Memory B cell (primary cell): Measurements from ENCODE around the gene HPCA.

Source experiments
- ATAC-seq: fragments of 150-1000 bp; cut with Tn5 transposase; 2 replicates; pipeline ENCODE4 v1.10.0; 2021; ENCODE audit warnings: low read depth, mild to moderate bottlenecking, moderate library complexity
- DNase-seq, 2 donors: peaks; one replicate each; pipeline ENCODE4 v3.0.0; 2022; ENCODE audit warnings: low spot score in 2 of 2
- H3K27ac Mint-ChIP-seq: one replicate; pipeline ENCODE4 v1.8.0; 2022; ENCODE audit warnings: mild to moderate bottlenecking, moderate library complexity, mixed read lengths
- H3K27me3 Mint-ChIP-seq: one replicate; pipeline ENCODE4 v1.8.0; 2022; ENCODE audit warnings: mixed read lengths
- H3K36me3 Mint-ChIP-seq: one replicate; pipeline ENCODE4 v1.8.0; 2022; ENCODE audit warnings: mild to moderate bottlenecking, mixed read lengths
- H3K4me1 Mint-ChIP-seq: one replicate; pipeline ENCODE4 v1.8.0; 2022; ENCODE audit warnings: mixed read lengths
- H3K4me3 Mint-ChIP-seq: one replicate; pipeline ENCODE4 v1.8.0; 2022; ENCODE audit warnings: mild to moderate bottlenecking, moderate library complexity, mixed read lengths
- H3K9me3 Mint-ChIP-seq: one replicate; pipeline ENCODE4 v1.8.0; 2022; ENCODE audit warnings: mixed read lengths

The HPCA gene

DNA sequence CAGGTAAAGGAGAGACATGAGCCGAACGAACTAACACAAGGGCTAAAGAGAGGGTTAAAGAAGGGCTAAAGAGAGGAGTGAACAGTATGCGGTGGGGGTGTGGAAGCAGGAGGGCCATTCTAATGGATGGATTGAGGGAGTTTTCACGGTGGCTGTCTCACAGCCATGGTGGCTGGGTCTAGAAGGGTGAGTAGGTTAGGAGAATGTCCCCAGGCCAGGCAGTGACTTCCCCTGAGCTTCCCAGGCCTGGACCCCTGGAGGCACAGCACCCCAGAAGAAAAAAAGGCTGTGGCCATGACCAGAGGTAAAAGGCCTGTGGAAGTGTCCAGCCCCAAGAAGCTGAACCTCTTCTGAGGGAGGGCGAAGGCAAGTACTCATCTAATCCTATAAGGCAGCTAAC is 19.1 kb upstream of the HPCA start:
- Mint-ChIP-seq H3K4me1 (peaks cover 16% of the 10 kb centered on the region), H3K9me3 (no peaks in the 10 kb centered on the region), H3K4me3 (no peak overlapping the region), H3K27me3 (peaks cover 14% of the 10 kb centered on the region), H3K27ac (no peak overlapping the region), H3K36me3 (peaks cover 25% of the 10 kb centered on the region)
- DNase-seq (no peak), ATAC-seq (no peak)

DNA sequence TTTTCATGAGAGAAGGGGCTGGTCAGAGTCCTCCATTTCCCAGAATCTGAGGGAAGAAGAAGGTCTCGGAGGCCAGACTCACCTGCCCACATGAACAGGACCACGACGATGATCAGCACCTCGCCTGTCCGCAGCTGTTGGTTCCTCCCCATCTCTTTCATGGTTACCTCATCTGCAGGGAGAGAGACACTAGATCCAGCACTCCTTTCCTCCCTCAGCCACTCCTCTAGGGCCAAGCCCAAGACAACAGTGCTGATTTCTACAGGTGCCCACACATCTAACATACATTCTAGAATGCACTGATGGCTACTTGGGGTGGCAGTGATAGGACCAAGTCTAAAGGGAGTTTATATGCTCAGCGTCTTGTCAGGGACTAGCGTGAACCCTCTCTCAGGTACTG is 18.6 kb upstream of the HPCA start:
- H3K4me3 Mint-ChIP-seq, result no peak overlapping the region
- DNase-seq (no peak), ATAC-seq (no peak)
- H3K36me3 Mint-ChIP-seq, result peaks cover 22% of the 10 kb centered on the region
- H3K27ac Mint-ChIP-seq, result no peak overlapping the region
- H3K4me1 Mint-ChIP-seq, result peaks cover 22% of the 10 kb centered on the region
- peaks cover 15% of the 10 kb centered on the region for H3K27me3 Mint-ChIP-seq
- H3K9me3 Mint-ChIP-seq, result no peaks in the 10 kb centered on the region

DNA sequence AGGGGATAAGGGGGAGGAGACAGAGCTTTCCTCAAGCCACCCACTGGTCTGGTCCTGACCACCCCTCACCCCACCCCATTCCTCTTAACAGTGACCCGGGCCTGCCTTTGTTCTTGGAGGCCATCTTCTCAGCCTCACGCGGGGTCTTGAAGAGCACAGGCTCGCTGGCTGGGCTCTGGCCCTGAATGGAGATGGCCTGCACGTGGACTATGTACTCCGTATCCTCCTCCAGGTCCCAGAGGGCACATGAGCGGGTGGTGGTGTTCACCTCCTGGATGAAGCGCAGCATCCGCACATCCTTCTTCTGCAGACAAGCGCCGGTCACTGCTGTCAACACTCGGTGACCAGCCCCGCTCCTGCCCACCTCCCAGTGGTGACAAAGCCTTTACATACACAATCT is 18.2 kb upstream of the HPCA start:
- Mint-ChIP-seq H3K4me1 (peaks cover 24% of the 10 kb centered on the region), H3K27me3 (peaks cover 17% of the 10 kb centered on the region), H3K4me3 (no peak overlapping the region), H3K36me3 (peaks cover 19% of the 10 kb centered on the region), H3K9me3 (no peaks in the 10 kb centered on the region), H3K27ac (no peak overlapping the region)
- DNase-seq (no peak), ATAC-seq (no peak)

DNA sequence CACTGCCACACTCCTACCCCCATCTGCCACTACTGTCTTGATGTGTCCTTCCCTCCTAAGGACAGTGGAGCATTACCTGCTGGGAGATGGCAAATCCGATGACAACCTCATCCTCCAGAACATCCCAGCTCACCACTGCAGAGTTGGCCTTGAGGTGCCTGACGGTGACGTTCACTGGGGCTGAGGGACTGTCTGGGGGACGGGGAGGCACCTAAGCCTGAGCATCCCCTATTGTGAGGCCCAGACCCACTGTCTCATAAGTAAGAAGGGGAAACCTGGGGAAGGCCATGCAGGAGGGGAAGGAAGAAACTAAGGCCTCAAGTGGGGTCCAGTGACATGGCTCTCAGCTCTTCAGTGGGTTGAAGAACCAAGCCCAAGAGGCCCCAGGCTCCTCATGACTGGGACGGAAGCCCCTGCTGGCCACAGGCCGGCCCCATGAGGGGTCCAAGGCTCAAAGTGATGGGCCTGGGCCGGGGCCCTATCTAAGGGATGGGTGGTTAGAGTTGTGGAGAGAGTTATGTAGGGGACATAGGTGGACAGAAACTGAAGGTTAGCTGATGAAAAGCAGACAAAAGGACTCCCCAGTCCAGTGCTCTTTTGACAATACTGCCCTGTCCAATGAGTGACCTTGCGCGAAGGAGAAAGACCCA is 17.4 kb upstream of the HPCA start:
- H3K4me3 Mint-ChIP-seq, result peak overlapping the region; percentile 75

DNA sequence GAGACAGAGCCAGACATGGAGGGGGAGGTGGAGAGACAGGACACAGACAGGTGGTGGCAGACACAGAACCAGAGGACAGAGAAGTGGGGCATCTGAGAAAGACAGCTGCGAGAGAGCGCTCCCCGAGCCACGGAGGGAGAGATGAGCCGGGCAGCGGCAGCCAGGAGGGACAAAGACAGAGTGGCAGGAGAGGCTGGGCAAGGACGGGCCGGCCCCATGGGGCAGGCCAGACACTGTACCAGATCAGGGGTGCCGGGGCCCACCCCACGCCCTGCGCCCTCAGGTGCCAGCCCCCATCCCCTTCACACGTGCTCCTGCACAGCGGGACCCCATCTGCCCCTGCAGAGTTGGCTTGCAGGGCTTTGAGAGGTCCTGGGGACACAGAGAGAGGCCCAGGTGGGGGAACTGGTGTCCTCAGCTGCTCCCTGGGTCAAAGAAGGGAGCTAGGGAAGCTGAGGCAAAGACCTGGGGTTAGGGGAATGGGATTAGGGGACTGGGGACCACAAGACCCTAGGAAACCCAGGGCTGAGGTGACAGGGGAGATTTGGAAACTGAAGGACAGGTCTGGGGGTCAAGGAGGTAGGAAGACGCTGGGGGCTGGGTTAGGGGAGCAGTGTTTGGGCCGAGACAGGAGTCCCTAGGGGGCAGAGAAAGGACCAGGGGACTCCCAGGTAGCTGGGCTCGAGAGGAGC is 16.2 kb upstream of the HPCA start:
- Mint-ChIP-seq H3K36me3 (peaks cover 14% of the 10 kb centered on the region), H3K4me1 (peaks cover 24% of the 10 kb centered on the region), H3K27ac (peak overlapping the region; percentile 64), H3K27me3 (peaks cover 20% of the 10 kb centered on the region), H3K4me3 (peak overlapping the region; percentile 75), H3K9me3 (no peaks in the 10 kb centered on the region)
- no peak for ATAC-seq
- peak in 1 of 2 donors; percentile 20 for DNase-seq

More for the DNA sequence above, 17.4 kb upstream of the HPCA start:
- Mint-ChIP-seq H3K4me1 (peaks cover 24% of the 10 kb centered on the region), H3K27ac (no peak overlapping the region), H3K9me3 (no peaks in the 10 kb centered on the region), H3K36me3 (peaks cover 19% of the 10 kb centered on the region), H3K27me3 (peaks cover 17% of the 10 kb centered on the region)
- DNase-seq (no peak), ATAC-seq (no peak)

DNA sequence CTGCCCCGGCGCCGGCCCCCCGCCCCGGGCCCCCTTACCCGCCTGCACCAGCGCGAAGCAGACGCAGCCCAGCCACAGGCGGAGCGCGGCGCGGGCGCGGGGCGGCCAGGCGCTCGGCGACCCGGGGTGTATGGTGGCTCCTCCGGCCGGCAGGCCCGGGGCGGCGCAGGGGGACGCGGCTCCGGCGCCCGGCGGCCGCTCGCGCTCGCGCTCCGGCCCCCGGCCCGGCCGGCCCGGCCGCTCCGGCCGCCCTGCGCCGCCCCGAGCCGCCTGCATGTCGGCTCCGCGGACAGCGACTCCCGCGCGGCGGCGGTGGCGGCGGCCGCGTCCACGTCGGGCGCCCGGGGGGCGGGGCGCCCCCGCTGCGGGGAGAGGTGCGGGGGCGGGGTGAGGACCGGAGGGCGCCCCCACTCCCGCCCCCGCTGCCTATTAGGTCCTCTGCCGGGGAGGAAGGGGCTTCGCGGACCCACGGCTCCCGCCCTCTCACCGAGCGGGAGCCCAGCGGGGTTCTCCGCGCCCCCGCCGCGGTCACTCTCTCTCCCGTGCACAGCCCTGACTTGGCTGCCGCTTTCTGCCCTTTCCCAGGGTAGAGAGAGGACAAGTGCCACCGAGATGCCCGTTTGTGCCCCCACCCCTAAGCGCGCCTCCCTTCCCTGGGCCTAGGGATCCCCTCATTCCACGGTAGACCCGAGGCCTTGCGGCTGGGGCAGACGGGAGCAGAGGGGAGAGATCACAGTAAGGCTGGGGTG is 15.5 kb upstream of the HPCA start, which contains the start of gene FNDC5:
TSS of gene FNDC5 (minus strand) at position 298 of the 749 bp plus-strand sequence.
- DNase-seq (peak in 1 of 2 donors; percentile 36), ATAC-seq (peak; percentile 21)
- Mint-ChIP-seq H3K36me3 (peaks cover 14% of the 10 kb centered on the region), H3K27ac (peak within 1 kb of the TSS; percentile 64), H3K27me3 (peaks cover 26% of the 10 kb centered on the region), H3K9me3 (no peaks in the 10 kb centered on the region), H3K4me3 (peak within 1 kb of the TSS; percentile 75), H3K4me1 (peaks cover 30% of the 10 kb centered on the region)

DNA sequence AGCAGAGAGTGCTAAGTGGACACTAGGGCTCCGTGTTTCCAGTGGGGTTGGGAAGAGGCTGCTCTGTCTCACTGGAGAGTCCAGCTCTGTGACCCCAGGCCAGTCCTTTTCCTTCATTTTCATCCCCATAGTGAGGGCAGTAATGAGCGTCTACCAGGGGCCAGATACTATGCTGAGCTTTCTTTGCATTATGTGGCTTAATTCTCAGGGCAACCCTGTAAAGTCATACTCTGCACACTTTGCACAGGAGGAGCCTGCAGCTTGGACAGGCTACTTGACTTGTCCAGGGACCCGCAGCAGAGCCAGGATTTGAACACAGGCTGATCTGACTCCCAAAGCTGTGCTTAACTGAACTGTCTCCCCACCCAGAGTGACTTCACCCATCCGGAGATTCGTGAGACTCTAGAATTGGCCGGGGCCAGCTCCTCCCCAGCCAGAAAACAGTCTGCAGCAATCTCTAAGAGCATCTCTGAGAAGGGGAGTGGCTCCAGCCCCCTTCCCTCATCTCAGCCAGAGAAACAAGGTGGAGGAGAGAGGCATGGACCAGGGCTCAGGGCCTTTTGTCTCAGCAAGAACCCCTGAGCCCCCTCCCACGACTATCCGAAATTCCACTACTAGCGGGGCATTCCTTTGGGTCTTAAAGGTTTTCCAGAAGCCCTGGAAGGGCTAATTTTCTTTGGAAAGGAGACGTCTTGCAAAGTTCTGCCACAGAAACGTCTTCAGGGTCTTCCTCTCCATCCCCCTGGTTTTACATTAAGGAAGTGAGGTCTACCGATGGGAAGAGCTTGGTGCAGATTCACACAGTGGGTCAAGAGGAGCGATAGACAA is 14.7 kb upstream of the HPCA start:
- DNase-seq (peak in 1 of 2 donors; percentile 19), ATAC-seq (no peak)
- no peak overlapping the region for H3K27ac Mint-ChIP-seq
- peaks cover 32% of the 10 kb centered on the region for H3K4me1 Mint-ChIP-seq
- H3K4me3 Mint-ChIP-seq, result peak overlapping the region; percentile 74
- H3K27me3 Mint-ChIP-seq, result peaks cover 28% of the 10 kb centered on the region
- peaks cover 10% of the 10 kb centered on the region for H3K36me3 Mint-ChIP-seq
- no peaks in the 10 kb centered on the region for H3K9me3 Mint-ChIP-seq

DNA sequence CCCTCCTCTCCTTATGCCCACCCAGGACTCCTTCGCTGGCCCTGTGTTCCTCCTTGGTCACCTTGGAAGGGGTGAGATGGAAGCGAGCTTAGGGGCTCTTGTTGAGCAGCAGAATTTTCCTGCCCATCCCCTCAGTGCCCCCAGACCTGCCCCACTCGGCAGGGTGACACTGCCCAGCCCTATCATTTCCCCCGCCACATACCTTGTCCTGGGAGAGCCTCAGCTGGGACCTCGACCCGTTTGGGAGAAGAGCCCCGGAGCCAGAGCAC is 14.2 kb upstream of the HPCA start:
- peaks cover 7% of the 10 kb centered on the region for H3K36me3 Mint-ChIP-seq
- H3K4me1 Mint-ChIP-seq, result peaks cover 32% of the 10 kb centered on the region
- ATAC-seq (no peak), DNase-seq (peak in 1 of 2 donors; percentile 26)
- H3K9me3 Mint-ChIP-seq, result no peaks in the 10 kb centered on the region
- no peak overlapping the region for H3K27ac Mint-ChIP-seq
- H3K4me3 Mint-ChIP-seq, result peak overlapping the region; percentile 74
- H3K27me3 Mint-ChIP-seq, result peaks cover 28% of the 10 kb centered on the region

DNA sequence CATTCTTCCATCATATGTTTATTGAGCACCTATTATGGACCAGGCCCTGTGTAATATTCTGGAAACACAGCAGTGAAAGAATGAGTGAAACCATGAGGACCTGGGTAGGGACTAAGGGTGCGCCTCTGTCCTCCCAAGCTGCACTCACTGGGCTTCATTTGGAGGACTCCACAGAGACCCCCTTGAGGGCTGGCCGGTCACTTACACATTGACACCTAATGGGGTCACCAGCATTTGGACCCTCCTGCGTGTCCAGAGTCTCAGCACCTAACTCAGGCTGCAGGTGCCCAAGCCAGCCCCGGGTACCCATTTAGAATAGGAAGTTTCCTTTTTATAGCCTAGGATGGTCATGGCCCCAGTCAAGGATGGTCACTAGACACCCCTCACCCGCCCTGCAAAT is 12.8 kb upstream of the HPCA start:
- no peak for DNase-seq
- peaks cover 3% of the 10 kb centered on the region for H3K36me3 Mint-ChIP-seq
- no peak overlapping the region for H3K27ac Mint-ChIP-seq
- no peaks in the 10 kb centered on the region for H3K9me3 Mint-ChIP-seq
- H3K27me3 Mint-ChIP-seq, result peaks cover 35% of the 10 kb centered on the region
- H3K4me3 Mint-ChIP-seq, result no peak overlapping the region
- peaks cover 32% of the 10 kb centered on the region for H3K4me1 Mint-ChIP-seq
- no peak for ATAC-seq

DNA sequence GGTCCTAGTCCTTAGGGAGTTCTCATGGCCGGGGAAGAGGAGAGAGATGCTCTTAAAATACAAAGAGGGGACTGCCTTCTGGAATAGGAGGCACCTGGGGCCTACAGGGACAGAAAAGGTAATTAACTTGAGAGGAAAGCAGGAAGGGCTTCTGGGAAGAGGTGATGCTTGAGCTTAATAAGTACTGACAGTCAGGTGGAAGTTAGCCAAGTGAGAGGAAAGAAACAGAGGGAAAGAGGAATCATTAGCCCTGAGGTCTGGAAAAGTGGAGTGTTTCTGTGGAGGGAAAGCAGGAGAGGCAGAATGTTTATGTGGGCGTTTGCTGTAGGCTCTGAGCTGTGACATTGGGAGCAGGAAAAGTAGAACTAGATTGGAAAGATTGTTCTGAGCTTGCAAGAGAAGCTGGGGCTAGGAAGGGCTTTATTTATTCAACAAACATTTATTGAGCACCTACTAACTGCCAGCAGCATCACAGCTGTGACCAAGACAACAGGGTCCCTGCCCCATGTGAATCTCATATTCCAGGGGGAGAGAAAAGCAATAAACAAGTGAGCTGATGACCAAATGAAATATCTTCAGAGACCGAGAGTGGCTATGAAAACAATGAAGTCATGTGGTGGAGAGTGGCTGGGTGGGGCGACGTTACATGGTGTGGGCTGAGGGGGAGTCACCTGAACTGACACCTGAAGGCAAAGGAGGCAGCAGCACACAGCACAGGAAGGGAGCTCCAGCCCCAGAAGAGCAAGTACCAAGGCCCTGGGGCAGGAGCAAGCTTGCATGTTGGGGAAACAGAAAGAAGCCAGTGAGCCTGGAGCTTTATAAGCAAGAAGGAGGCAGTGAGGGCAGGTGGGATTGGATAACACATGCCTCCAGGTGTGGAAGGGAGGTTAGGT is 11.2 kb upstream of the HPCA start:
- Mint-ChIP-seq H3K27me3 (peaks cover 25% of the 10 kb centered on the region), H3K9me3 (no peaks in the 10 kb centered on the region), H3K4me3 (no peak overlapping the region), H3K36me3 (no peaks in the 10 kb centered on the region), H3K4me1 (peaks cover 29% of the 10 kb centered on the region), H3K27ac (no peak overlapping the region)
- DNase-seq, result no peak
- ATAC-seq, result no peak

DNA sequence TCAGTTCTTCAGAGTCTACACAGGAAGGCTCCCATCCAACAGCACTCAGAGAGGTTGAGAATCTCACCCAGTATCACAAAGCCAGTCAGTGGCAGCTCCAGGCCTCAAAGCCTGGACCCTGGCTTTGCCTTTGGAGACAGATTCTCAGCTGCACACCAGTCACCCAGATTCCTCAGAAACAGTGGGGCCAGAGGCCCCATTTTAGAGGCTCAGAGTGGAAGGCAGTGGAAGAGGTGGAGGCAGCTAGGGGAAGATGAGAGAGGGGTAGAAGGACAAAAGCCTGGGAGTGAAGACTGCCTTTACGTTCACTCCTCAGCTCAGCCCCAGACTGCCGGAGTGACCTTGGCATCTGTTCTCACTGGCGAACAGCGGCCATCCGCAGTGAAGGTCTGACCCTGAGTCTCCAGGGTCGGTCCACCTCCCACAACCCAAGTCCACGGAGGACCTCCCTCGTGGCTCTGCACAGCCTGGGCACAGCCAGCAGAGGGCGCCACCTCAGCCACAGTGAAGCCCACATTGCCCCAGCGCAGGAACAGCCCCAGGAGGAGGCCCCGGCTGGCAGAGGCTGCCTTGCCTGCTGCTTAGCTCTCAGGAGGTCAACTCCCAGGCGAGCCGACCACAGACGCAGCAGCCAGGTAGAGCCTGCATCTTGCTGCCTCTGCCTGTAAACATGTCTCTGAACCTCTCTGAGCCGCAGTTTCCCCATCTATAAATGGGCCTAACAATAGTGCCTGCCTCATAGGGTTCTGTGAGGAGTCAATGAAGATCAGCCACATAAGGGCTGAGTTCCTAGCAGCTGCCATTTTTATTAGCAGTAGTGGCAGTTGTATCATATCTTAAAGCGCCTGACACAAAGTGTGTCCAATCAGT is 9.7 kb upstream of the HPCA start:
- Mint-ChIP-seq H3K4me1 (peaks cover 21% of the 10 kb centered on the region), H3K4me3 (no peak overlapping the region), H3K27ac (no peak overlapping the region), H3K27me3 (peaks cover 26% of the 10 kb centered on the region), H3K9me3 (no peaks in the 10 kb centered on the region), H3K36me3 (no peaks in the 10 kb centered on the region)
- DNase-seq, result peak; percentile 47 to 53
- ATAC-seq, result peak; percentile 67
